Measurements from ENCODE around the gene JARID2. TPM values are rescaled to one million over a fixed set of nuclear protein-coding genes. Genes with fewer than 3 reads are reported as not detected.

The JARID2 gene
- total and polyA plus RNA-seq, 2 of the 8 experiments (the other 6 are each of a cell fraction or from before 2014, with no cell fraction given): 60.1 to 239 TPM

GRCh38 chr6:15260099-15260821 is 14.4 kb downstream of the JARID2 start:
- Histone ChIP-seq H2BK120ac (replicated peaks; ENCODE audit: low read depth, low read length) (no peak overlapping the region), H3K4me3 (ENCODE audit: extremely low read depth in 1 of 4, insufficient read depth in 2 of 4, low read depth in 3 of 4, low read length in 4 of 4) (no peak overlapping the region), H2AFZ (ENCODE audit: low read length) (no peak overlapping the region), H2AK5ac (ENCODE audit: low read depth, low read length) (no peak overlapping the region), H3K9me3 (ENCODE audit: insufficient read depth in 2 of 2, low read depth in 1 of 2, low read length in 1 of 2) (no peaks in the 10 kb centered on the region), H2BK5ac (ENCODE audit: low read depth, low read length) (no peak overlapping the region), H3K79me2 (ENCODE audit: control insufficient read depth in 1 of 2, insufficient read depth in 2 of 2, low read length in 2 of 2) (peaks cover 88 to 99% of the 10 kb centered on the region in 2 experiments), H3K4me1 (replicated peaks in 1 of 4; ENCODE audit: control insufficient read depth in 3 of 4, insufficient read depth in 4 of 4, low read length in 3 of 4) (peaks cover 16 to 42% (median 34%) of the 10 kb centered on the region in 4 experiments), H3K18ac (ENCODE audit: extremely low read depth, low read length) (no peak overlapping the region), H3K4ac (replicated peaks; ENCODE audit: insufficient read length, low read depth, low read length) (no peak overlapping the region), H3K36me3 (ENCODE audit: control insufficient read depth in 2 of 4, insufficient read depth in 4 of 4, low read length in 3 of 4) (peaks cover 0 to 20% (median 0%) of the 10 kb centered on the region in 4 experiments; a peak in 3 of 8 replicates), H3K4me2 (ENCODE audit: insufficient read depth in 1 of 2, low read depth in 2 of 2, low read length in 2 of 2) (peak overlapping the region in 1 of 2 experiments; percentile 41; a peak in 1 of 4 replicates), H3K23ac (ENCODE audit: insufficient read length) (no peak overlapping the region), H2BK15ac (ENCODE audit: low read length) (no peak overlapping the region), H4K91ac (replicated peaks; ENCODE audit: insufficient read length, low read length) (no peak overlapping the region), H3K9ac (replicated peaks in 1 of 4; ENCODE audit: extremely low read depth in 1 of 4, low read depth in 3 of 4, low read length in 3 of 4) (no peak overlapping the region), H3K23me2 (ENCODE audit: low read depth, low read length) (peaks cover 2% of the 10 kb centered on the region; the same call in 1 of the 2 replicates), H4K20me1 (replicated peaks in 1 of 2; ENCODE audit: control insufficient read depth in 1 of 2, insufficient read depth in 2 of 2, low read length in 2 of 2) (peaks cover 46 to 48% of the 10 kb centered on the region in 2 experiments), H2BK12ac (ENCODE audit: low read depth, low read length) (no peak overlapping the region), H3K56ac (replicated peaks; ENCODE audit: insufficient read length, low read depth, low read length) (no peak overlapping the region), H2BK20ac (ENCODE audit: low read length) (no peak overlapping the region), H4K5ac (ENCODE audit: insufficient read length, low read depth, low read length) (no peak overlapping the region), H3K27me3 (replicated peaks in 1 of 4; ENCODE audit: control insufficient read depth in 3 of 4, extremely low read depth in 1 of 4, insufficient read depth in 3 of 4, low read length in 3 of 4) (no peaks in the 10 kb centered on the region), H3K14ac (ENCODE audit: insufficient read length) (no peak overlapping the region), H3K27ac (ENCODE audit: low read depth, low read length) (no peak overlapping the region), H3K79me1 (ENCODE audit: low read depth, low read length) (0 out of 2 replicates have a peak, but pooled peaks cover 3% of the 10 kb centered on the region), H4K8ac (ENCODE audit: extremely low read depth, insufficient read depth, low read length) (no peak overlapping the region)
- 86% methylated on average over 4 of the region's 4 CpGs; no CpG with 5 or more reads in 1 of the 2 experiments for WGBS, 2 experiments (ENCODE audit: extremely low coverage in 1 of 2, insufficient coverage in 1 of 2, insufficient read length in 1 of 2, insufficient replicate concordance in 2 of 2, low coverage in 1 of 2, low lambda C conversion rate in 2 of 2, missing lambda C conversion rate in 1 of 2)
- POLR2A ChIA-PET (ENCODE audit: partially characterized antibody): interaction anchor here (0.7 to 1.4 kb wide), 3 partner anchors 11 to 247 kb away, joined by 3 to 4 read pairs (median 3); partner anchors contain the start of gene JARID2
- no peak for TF ChIP-seq NRF1 (IDR thresholded peaks at IDR 0.05; ENCODE audit: low read depth, low read length)
- TF ChIP-seq PHF8 (conservative IDR thresholded peaks at IDR 0.05; ENCODE audit: low read depth, low read length): no peak
- TF ChIP-seq SIRT6 (IDR thresholded peaks at IDR 0.05; ENCODE audit: low read length): no peak
- TF ChIP-seq NANOG (IDR thresholded peaks at IDR 0.05; ENCODE audit: insufficient read depth, low read depth, low read length, poor library complexity, severe bottlenecking): no peak
- no peak for TF ChIP-seq POLR2AphosphoS5 (IDR thresholded peaks at IDR 0.05; ENCODE audit: low read depth, low read length)
- TF ChIP-seq CTBP2 (IDR thresholded peaks at IDR 0.05; ENCODE audit: borderline replicate concordance, insufficient read depth, insufficient read length, low read length): no peak
- no peak for TF ChIP-seq RFX5 (IDR thresholded peaks at IDR 0.05; ENCODE audit: borderline replicate concordance, low read depth, low read length)
- no peak for TF ChIP-seq KDM1A (IDR thresholded peaks at IDR 0.05; ENCODE audit: borderline replicate concordance, low read length)
- TF ChIP-seq SIN3A (conservative IDR thresholded peaks at IDR 0.05 in 1 of 2, IDR thresholded peaks at IDR 0.05 in 1 of 2; ENCODE audit: low read depth in 1 of 2, low read length in 2 of 2): no peak
- CTCF ChIA-PET (ENCODE audit: partially characterized antibody): interaction anchor here (0.8 to 1.1 kb wide), 3 partner anchors 30 to 620 kb away, joined by 3 read pairs; no protein-coding TSS in a partner anchor
- no peak for DNase-seq (ENCODE audit: low read depth in 1 of 2, low spot score in 2 of 2)
- FAIRE-seq: no peak
